Lower leg skin (tissue), 4 donors: ENCODE measurements around the gene ATP5ME. TPM values are rescaled to one million over a fixed set of nuclear protein-coding genes. Genes with fewer than 3 reads are reported as not detected.

Experiments
- DNase-seq, 2 donors: peaks; one replicate each; pipeline ENCODE4 v3.0.0-alpha.2; 2019; ENCODE audit warnings: low spot score in 2 of 2
- H3K4me3 ChIP-seq: fragments of 200-600 bp; sonication (generic); 2 replicates; pipeline ENCODE4 v1.5.1; 2017; ENCODE audit warnings: mild to moderate bottlenecking, low read depth; ENCODE audit not compliant: poor library complexity, severe bottlenecking
- CTCF ChIP-seq, 3 donors: fragments of 450-650 bp; IDR thresholded peaks; one replicate each; pipeline ENCODE4 v1.5.1; 2016; ENCODE audit warnings: antibody characterized with exemption in 3 of 3, mild to moderate bottlenecking in 3 of 3, moderate library complexity in 2 of 3
- POLR2A ChIP-seq, 2 donors: fragments of 450-650 bp; IDR thresholded peaks; one replicate each; pipeline ENCODE4 v1.6.1; 2016 to 2017; ENCODE audit warnings: antibody characterized with exemption in 2 of 2, mild to moderate bottlenecking in 1 of 2, moderate library complexity in 1 of 2
- WGBS, 2 donors: methylation state at CpG; one replicate each; pipeline ENCODE4 v1.1.5; 2018; 5-methylcytosine and 5-hydroxymethylcytosine counted together
- intact Hi-C: fragments of 100-400 bp; cut with DNase I; formaldehyde crosslinking; loops from one replicate; pipeline ENCODE4 v1.15.0; 2023; ENCODE audit warnings: low total_unique reads
- total RNA-seq, 4 donors: library from RNA; depleted of rRNA; stranded (reverse); fragments of >200 nt; gene quantifications; one replicate each; pipeline ENCODE4 v1.1.0, GENCODE V29; 2016

ATP5ME gene
- total RNA-seq, 4 donors from 2014 or later = 38.2 to 172 (median 140) TPM

GRCh38 chr4:689723-690122 is 15.6 kb upstream of the ATP5ME start:
- no peak for DNase-seq
- no peak overlapping the region for H3K4me3 ChIP-seq
- WGBS, 2 donors = 77 to 85% methylated on average over 8 of the region's 8 CpGs
- intact Hi-C loops = no loop called here
- TF ChIP-seq CTCF (IDR thresholded peaks at IDR 0.05) = no peak
- no peak for TF ChIP-seq POLR2A (IDR thresholded peaks at IDR 0.05)

DNA sequence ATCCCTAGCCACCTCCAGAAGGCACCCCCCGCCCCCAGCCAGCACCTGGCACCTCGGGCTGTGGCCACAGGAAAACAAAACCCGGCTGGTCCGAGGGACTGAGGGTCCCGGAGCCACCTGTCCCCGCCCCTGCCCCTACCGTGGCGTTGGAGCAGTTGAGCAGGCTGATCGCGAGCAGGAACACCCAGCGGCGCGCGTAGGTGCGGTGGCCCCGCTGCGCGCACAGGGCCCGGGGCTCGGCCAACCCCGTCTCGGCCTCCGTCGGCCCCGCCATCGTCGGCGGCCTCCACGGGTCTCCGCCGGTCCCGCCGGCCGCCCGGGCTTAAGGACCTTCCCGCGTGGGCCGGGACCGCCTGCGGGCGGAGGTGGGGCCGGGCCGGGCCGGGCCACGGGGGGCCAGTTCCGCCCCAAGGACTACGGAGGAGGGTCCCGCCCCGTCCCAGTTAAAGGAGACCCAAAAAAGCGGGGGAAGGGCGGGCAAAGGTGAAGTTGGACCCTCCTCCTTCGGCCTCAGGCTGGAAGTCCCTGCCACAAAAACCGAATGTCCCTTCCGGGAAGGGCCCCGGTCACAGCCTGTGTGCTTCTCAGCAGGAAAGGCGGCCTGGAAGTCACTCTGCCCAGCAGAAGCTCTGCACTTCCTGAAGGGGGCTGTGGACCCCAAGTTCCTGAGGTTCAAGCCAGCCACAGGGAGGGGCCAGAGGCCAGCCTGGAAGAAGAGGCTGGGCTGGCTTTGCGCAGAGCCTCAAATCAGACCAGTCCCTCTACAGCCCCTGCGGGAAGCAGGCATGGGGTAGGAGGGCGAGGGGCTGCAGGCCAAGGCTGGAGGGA is 15.0 kb upstream of the ATP5ME start, which contains the start of gene SLC49A3:
SLC49A3 (minus strand) TSS at position 298 of the 828 bp plus-strand sequence; CDS start at position 274, 24 bp downstream.
- intact Hi-C loops = no loop called here
- peak within 1 kb of the TSS; percentile 13 for H3K4me3 ChIP-seq
- 15 to 23% methylated on average over 21 to 29 of the region's 59 CpGs for WGBS, 2 donors
- no peak for TF ChIP-seq CTCF (IDR thresholded peaks at IDR 0.05)
- no peak for TF ChIP-seq POLR2A (IDR thresholded peaks at IDR 0.05)
- DNase-seq = no peak

- no peak for TF ChIP-seq POLR2A (IDR thresholded peaks at IDR 0.05)
- TF ChIP-seq CTCF (IDR thresholded peaks at IDR 0.05) = no peak
- peak overlapping the region; percentile 13 for H3K4me3 ChIP-seq
- no peak for DNase-seq
- intact Hi-C loops = no loop called here
- WGBS, 2 donors = 61 to 71% methylated on average over 22 to 23 of the region's 26 CpGs
These were observed 14.1 kb upstream of the ATP5ME start for GRCh38 chr4:687971-688853.

DNA sequence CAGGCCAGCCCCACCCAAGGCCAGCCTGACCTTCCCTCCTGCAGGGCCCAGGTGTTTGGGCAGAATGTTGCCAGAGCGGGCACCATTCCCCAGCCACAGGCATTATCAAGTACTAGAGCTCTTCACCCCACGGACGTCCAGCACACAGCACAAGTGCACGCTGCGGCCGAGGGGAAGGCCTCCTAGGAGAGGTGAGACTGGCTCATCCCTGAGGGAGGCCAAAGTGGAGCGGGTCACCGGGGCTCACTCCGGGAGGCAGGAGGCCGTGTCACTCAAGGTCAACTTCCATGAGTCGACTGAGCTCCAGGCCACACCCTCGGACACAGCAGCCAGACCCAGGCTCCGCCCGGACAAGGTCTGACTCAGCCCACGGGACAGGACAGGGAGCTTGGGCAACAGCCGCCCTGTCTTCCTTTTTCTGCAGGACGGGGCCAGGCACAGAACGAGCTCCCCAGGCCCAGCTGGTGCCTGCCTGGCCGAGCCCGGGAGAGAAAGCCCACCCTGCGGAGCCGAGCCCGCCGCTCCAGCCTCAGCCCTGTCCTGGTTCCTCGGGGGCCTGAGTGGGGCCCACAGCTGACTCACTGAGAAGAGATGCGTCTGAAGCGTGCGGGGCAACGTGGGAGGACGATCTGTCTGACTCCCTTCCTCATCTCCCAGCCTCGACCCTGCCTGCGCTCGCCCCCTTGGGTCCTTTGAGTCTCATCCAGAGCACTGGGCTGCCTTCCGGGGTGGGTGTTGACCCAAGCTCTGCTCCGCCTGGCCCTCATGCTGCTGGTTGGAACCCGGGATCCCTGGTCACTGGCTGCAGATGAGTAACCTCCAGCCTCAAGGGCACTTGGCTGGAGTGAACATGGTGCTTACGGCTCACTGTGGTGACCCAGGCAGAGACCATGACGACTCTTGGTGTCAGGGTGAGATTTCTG is 13.2 kb upstream of the ATP5ME start:
- WGBS, 2 donors = 53 to 61% methylated on average over 23 to 29 of the region's 38 CpGs
- intact Hi-C loops = no loop called here
- DNase-seq = peak; percentile 90 to 98
- no peak for TF ChIP-seq CTCF (IDR thresholded peaks at IDR 0.05)
- no peak for TF ChIP-seq POLR2A (IDR thresholded peaks at IDR 0.05)
- H3K4me3 ChIP-seq = peak overlapping the region; percentile 3

DNA sequence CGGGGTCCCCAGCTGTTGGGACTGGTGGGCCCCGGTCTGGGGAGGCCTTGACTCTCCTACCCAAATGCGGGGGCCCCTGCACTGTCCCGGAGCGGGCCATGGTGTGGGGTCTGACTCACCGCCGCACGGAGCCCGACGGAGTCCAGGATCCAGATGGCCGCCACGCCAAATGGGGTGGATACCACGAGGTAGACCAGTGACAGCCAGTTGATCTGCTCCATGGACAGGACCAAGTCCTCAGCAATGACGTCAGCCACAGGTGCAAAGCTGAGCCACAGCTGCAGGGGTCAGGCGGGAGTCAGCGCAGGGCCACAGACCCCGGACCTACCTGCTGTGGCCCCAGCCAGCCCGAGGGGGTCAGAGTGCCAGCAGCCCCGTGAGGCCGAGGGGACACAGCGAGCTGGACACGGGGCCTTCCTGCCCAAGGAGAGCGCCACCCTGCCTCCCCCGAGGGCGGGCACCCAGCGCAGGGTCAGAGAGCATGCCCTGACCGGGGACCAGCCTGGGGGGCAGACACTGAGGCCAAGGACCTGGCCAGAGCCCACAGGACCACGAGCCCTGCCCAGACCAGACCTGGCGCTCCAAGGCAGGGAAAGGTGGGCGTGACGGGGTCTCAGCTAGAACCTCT is 12.5 kb upstream of the ATP5ME start:
- WGBS, 2 donors = 93 to 96% methylated on average over 22 to 29 of the region's 31 CpGs
- intact Hi-C loops = no loop called here
- no peak overlapping the region for H3K4me3 ChIP-seq
- TF ChIP-seq POLR2A (IDR thresholded peaks at IDR 0.05) = no peak
- no peak for TF ChIP-seq CTCF (IDR thresholded peaks at IDR 0.05)
- DNase-seq = no peak
